Measurements from ENCODE around the gene NAXD.
"Not testable (repeated sequence)": the region's sequence is repeated elsewhere in the genome, so short reads cannot be mapped to it uniquely, and the experiment has no call there.

NAXD gene

GRCh38 chr13:110615322-110616102 lies at the start of gene NAXD:
TSS of gene NAXD (plus strand) at chr13:110615545. CDS start at chr13:110615602, 57 bp downstream.
- peak; percentile 88 for DNase-seq

DNA sequence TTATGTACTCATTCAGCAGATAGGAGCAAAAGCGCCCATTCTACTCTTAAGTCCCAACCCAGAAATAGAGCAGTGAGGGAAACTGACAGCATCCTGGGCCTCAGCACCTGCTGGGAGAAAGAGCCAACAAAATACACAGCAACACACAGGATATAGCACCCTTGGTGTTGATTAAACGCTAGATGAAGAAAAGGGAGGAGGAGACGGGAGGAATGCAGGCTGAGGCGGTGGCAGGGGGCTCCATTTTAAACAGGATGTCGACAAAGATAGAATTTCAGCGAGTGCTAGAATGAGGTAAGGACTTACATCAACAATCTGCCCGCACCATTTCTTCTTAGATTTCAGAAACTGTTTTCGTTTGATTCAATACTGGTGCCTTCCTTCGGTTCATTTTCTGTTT lies 49.2 kb upstream of the NAXD start:
- DNase-seq: no peak

- DNase-seq: no peak
Observed at GRCh38 chr13:110568612-110569011, 46.7 kb upstream of the NAXD start.

DNA sequence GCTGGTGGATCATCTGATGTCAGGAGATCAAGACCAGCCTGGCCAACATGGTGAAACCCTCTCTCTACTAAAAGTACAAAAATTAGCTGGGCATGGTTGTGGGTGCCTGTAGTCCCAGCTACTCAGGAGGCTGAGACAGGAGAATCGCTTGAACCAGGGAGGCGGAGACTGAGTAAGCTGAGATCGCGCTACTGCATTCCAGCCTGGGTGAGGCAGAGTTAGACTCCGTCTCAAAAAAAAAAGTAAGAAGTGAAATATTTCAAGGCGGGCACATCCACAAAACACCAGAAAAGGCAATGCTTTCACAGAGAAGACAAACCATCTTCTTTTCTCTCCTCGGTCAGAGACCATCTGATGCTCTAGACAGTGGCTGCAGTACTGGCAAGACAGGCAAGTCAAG lies 45.4 kb upstream of the NAXD start:
- not testable (repeated sequence) for DNase-seq

- no peak for DNase-seq
Observed at GRCh38 chr13:110570886-110571285, 44.5 kb upstream of the NAXD start.

DNA sequence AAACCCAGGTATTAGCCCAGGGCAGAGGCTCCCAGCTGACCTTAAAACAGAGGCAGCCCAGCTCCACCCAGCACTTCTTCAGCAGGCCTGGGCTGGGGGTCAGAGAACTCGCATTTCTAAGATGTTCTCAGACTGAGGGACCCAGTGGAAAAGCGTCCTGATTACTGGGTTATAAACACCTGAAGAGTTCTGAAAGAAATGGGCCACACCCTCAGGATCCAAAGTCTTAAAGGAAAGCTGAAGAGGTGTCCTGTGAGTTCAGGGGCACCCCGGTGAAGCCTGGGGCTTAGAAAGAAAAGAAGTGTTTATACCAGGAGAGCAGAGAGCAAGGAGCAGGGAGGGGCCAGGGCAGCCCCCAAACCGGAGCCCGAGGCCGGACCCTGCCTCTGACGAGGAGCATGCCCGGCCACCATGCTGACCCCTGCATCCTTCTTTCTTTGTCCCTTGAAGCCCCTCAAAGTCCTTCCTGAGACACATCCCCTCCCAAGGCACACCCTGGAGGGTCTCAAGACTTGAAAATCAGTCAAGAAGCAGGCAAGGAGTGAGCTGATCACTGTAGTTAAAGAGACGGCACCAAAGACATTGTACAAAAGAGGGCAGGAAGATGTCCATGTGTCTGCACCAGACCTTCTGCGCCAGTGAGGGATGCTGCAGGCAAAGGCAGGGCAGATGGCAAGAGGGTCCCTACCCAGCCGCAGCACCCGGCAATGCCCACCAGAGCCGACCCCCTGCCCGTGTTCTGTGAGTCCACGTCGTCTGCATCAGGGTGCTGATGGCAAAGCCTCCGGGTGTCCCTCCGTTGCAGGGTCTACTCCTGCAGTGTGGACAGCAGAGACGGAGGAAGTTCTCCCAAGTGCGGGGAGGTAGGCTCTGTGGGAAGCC lies 43.2 kb upstream of the NAXD start:
- no peak for DNase-seq

DNA sequence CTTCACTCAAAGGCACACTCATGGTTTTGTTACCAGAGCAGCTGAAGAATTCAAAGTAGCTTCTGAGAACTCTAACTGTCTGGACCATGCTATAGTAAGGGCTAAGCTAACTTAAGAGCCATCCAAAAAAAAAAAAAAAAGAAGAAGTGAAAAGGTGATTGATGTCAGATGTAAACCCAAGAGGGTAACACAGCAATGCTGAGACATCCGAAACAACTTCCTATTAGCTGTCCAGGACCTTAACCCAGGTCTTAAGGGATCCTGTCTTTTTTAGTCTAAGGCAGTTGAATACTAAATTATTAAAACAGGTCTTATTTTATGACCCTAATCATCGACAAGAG lies 42.6 kb upstream of the NAXD start:
- no peak for DNase-seq

DNA sequence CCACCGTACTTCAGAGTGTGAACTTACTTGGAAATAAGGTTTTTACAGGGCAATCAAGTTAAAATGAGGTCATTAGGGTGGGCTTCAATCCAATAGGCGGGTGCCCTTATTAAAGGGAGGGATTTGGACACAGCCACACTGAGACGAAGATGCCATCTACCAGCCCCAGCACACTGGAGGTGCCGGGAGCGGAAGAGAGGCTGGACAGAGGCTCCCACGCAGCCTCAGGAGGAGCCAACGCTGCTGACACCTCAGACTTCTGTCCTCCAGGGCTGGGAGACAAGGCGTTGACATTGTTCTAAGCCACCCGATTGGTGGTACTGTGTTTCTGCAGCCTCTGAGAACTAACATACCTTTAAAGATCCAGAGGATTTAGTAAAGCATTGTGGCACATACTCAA lies 41.2 kb upstream of the NAXD start:
- no peak for DNase-seq

- no peak for DNase-seq
Observed at GRCh38 chr13:110575322-110576069, 39.8 kb upstream of the NAXD start.

GRCh38 chr13:110576070-110576394 lies 39.3 kb upstream of the NAXD start:
- DNase-seq: no peak

GRCh38 chr13:110576736-110577476 lies 38.4 kb upstream of the NAXD start:
- DNase-seq: no peak

- no peak for DNase-seq
Observed at GRCh38 chr13:110578363-110578762, 37.0 kb upstream of the NAXD start.

DNA sequence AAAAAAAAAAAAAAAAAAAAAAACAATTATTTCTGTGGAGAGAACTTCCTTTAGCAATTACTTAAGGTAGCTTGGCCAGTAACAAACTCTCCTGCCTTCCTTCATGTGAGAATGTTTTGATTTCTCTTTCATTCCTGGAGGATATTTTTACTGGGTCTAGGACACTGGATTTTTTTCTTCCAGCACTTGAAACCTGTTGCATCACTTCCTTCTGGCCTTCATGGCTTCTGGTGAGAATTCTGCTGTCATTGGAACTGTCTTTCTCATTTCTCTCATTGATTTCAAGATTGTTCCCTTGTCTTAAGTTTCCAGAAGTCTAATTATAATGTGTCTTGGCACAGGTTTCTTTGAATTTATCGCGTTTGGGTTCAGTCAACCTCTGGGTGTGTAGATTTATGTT lies 34.5 kb upstream of the NAXD start:
- DNase-seq: no peak

DNA sequence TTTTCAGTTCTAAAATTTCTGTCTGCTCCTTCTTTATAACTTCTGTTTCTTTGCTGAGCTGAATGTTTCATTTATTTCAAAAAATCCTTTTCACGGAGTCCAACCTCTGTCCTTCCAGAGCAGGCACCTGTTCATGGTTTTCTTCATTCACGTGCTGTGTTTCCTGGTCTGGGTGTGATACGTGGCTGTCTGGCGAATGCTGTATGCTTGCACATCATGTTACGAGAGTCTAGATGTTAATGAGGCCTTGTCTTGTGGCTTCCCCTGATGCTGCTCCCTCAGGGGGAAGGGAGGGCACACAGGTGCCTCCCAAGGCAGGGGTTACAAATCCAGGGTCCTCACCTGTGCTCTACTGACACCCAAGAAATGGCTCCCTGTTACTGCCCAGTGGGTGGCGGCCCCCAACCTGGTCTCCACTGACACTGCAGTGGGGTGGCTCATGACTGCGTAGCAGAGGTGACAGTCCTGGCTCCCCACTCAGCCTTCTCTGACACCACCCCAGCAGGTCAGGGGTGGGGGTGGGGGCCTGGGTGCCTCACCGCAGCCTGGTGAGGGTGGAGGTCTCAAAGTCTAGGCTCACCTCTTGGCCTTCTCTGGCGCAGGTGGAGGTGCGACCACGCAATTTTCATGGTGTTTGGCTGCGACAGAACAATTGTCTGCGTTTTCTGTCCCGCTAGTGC lies 33.7 kb upstream of the NAXD start:
- no peak for DNase-seq

DNA sequence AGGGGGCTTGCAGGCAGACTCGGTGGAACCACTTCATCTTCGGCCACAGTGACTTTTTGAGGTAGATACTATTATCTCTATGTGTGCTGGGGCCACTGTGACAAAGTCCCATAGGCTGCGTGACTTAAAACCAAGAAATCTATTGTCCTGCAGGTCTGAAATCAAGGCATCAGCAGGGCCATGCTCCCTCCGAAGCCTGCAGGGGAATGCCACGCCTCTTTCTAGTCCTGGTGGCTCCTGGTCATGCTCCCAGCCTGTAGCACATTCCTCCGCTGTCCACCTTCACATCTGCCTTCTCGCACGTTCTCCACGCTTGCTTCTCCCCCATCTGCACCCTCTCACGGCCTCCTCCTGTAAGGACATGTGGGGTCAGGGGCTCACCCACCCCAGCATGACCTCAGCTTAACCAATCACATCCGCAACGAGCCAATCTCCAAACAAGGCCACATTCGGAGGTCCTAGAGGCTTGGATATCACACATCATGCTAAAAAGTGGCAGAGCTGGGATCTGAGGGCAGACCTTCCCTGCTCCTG lies 32.9 kb upstream of the NAXD start:
- no peak for DNase-seq

GRCh38 chr13:110583178-110583865 lies 32.0 kb upstream of the NAXD start:
- no peak for DNase-seq

DNA sequence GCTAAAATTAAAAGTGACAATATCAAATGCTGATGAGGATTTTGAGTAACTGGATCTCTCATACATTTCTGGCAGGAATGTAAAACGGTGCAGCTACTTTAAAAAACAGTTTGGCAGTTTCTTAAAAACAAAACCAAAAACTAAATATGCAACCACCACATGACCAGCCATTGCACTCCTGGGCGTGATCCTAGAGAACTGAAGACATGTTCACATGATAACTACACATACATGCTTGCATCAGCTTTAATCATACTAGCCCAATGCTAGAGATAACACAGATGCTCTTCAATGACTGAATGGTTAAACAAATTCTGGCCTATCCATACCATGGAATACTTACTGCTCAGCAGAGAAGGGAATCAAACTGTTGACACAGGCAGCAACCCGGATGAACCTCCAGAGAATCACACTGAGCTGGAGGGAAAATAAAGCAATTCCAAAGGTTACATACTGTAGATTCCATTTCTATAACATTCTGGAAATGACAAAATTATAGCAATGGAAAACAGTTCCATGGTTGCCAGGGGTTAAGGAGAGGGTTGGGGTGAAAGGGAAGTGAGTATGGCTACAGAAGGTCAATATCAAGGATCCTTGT lies 25.5 kb upstream of the NAXD start:
- DNase-seq: no peak

DNA sequence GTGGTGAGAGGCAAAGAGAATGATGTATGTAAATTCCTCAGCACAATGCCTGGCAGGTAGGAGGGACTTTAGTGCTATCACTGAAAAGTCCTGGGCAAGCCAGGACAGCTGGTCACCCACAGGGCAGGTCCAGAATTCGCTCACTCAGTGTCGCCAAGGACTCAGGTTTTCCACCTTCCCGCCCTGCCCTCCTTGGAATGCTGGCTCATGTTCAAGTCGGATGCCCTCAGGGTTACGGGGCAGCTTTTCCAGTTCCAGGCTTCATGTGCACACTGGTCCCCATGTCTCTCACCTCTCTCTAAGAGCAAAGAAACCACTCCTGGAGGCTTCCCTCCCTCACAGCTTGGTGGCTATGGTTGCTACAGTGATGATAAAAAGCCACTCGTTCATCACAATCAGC lies 24.8 kb upstream of the NAXD start:
- DNase-seq: no peak

- DNase-seq: no peak
Observed at GRCh38 chr13:110592665-110593064, 22.7 kb upstream of the NAXD start.

GRCh38 chr13:110593430-110594130 lies 21.8 kb upstream of the NAXD start:
- DNase-seq: no peak

Data from activated naive CD4-positive, alpha-beta T cell treated with anti-CD3 and anti-CD28 coated beads, Interleukin-2, amount 50 U/mL, for 16 hours (primary cell).